Measurements from ENCODE around the gene SIAE.

SIAE gene

GRCh38 chr11:124656774-124657630 lies 16.5 kb downstream of the SIAE start:
- DNase-seq (ENCODE audit: low spot score): no peak

GRCh38 chr11:124648610-124649009 lies 24.9 kb downstream of the SIAE start:
- TF ChIP-seq CTCF (IDR thresholded peaks at IDR 0.05; ENCODE audit: extremely low read depth, missing control alignments): no peak
- no peak for DNase-seq (ENCODE audit: low spot score)

More at GRCh38 chr11:124656774-124657630, 16.5 kb downstream of the SIAE start:
- TF ChIP-seq CTCF (IDR thresholded peaks at IDR 0.05; ENCODE audit: extremely low read depth, missing control alignments): no peak

GRCh38 chr11:124646148-124646547 lies 27.4 kb downstream of the SIAE start:
- DNase-seq (ENCODE audit: low spot score): no peak
- no peak for TF ChIP-seq CTCF (IDR thresholded peaks at IDR 0.05; ENCODE audit: extremely low read depth, missing control alignments)

- peak; percentile 43 for DNase-seq (ENCODE audit: low spot score)
- peak; percentile 70 for TF ChIP-seq CTCF (IDR thresholded peaks at IDR 0.05; ENCODE audit: extremely low read depth, missing control alignments)
Observed at GRCh38 chr11:124644426-124645280, 28.9 kb downstream of the SIAE start.

- no peak for DNase-seq (ENCODE audit: low spot score)
- TF ChIP-seq CTCF (IDR thresholded peaks at IDR 0.05; ENCODE audit: extremely low read depth, missing control alignments): no peak
Observed at GRCh38 chr11:124643605-124644425, 29.7 kb downstream of the SIAE start.

- no peak for DNase-seq (ENCODE audit: low spot score)
- TF ChIP-seq CTCF (IDR thresholded peaks at IDR 0.05; ENCODE audit: extremely low read depth, missing control alignments): no peak
Observed at GRCh38 chr11:124643042-124643604, 30.4 kb downstream of the SIAE start.
